ENCODE data around the gene OXER1. TPM values are rescaled to one million over a fixed set of nuclear protein-coding genes. Genes with fewer than 3 reads are reported as not detected.
"Not testable (repeated sequence)": the region's sequence is repeated elsewhere in the genome, so short reads cannot be mapped to it uniquely, and the experiment has no call there.

The OXER1 gene
- polyA plus RNA-seq, 3 donors from 2014 or later = not detected

DNA sequence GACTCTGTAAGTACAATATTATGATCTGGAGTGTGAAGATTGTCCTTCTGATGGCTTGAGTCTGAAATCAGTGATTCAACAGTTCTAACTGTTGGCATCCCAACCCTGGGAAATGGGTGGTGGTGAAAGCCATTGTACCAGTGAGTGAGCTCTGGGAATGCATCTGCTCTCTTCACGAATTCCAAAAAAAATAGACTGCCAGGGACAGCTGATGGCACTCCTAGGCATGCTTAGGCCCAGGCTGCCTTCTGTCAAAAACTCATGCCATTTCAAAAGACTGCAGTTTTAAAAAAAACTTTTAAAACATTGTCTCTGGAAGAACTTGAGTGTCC is 20.3 kb downstream of the OXER1 start:
- Mint-ChIP-seq H3K27me3 (ENCODE audit: low read depth in 3 of 3) (no peaks in the 10 kb centered on the region), H3K9me3 (peaks cover 0 to 3% (median 0%) of the 10 kb centered on the region in 6 donors), H3K27ac (no peak overlapping the region), H3K4me1 (peaks cover 0 to 2% of the 10 kb centered on the region in 2 donors), H3K4me3 (no peak overlapping the region), H3K36me3 (peaks cover 20 to 28% (median 24%) of the 10 kb centered on the region in 3 donors)
- DNase-seq = no peak

DNA sequence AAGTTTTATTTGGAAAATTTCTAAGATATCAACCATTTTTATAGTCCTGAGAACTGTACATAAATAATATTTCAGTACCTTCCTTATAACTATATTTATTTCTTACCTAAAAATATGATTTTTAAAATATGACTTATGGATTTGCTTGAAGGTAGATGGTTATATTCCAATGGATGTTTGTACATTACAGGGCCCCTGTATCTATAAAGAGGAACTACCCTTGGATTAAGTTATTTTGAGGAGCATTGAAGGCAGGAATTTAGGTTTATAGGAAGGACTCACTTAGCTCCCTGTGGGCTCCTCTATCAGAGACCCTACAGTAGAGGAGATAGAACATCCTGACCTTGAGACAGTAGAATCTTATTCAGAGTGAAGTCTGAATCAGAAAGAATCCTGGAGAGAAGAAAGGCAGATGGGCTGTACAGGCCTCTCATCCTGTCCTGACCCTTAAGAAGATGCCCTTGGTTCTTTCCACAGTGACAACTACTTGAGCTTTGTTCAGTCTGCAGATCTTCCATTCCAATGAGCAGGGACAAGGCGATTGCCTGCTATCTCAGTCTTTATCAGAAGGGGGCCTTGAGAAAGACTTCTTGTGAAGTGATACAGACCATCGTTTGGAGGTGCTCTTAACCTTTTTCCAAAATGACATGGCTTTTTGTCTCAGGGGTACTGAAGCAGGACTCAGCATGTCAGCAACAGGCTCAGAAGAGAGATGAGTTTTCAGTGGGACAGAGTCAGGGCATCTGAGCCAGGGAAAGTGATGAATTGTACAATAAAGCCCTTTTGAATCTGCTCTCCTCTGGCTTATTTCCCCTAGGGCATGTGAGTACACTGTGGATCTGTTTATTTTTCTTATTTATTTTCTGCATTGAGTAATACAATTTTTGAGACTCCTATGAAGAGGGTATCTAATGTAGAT is 20.9 kb downstream of the OXER1 start:
- peaks cover 0 to 3% (median 0%) of the 10 kb centered on the region in 6 donors for H3K9me3 Mint-ChIP-seq
- peaks cover 0 to 2% of the 10 kb centered on the region in 2 donors for H3K4me1 Mint-ChIP-seq
- peak overlapping the region in 1 of 6 donors; percentile 33 for H3K27ac Mint-ChIP-seq
- H3K27me3 Mint-ChIP-seq (ENCODE audit: low read depth in 3 of 3) = no peaks in the 10 kb centered on the region
- peaks cover 24 to 30% (median 28%) of the 10 kb centered on the region in 3 donors for H3K36me3 Mint-ChIP-seq
- no peak for DNase-seq
- H3K4me3 Mint-ChIP-seq = no peak overlapping the region

- no peak for DNase-seq
- Mint-ChIP-seq H3K4me3 (no peak overlapping the region), H3K4me1 (peaks cover 0 to 2% of the 10 kb centered on the region in 2 donors), H3K36me3 (peaks cover 35 to 42% (median 40%) of the 10 kb centered on the region in 3 donors), H3K9me3 (peaks cover 0 to 4% (median under 1%) of the 10 kb centered on the region in 6 donors), H3K27me3 (ENCODE audit: low read depth in 3 of 3) (peaks cover 0 to under 1% (median 0%) of the 10 kb centered on the region in 3 donors), H3K27ac (no peak overlapping the region)
Observed at GRCh38 chr2:42741140-42741539, 22.8 kb downstream of the OXER1 start.

DNA sequence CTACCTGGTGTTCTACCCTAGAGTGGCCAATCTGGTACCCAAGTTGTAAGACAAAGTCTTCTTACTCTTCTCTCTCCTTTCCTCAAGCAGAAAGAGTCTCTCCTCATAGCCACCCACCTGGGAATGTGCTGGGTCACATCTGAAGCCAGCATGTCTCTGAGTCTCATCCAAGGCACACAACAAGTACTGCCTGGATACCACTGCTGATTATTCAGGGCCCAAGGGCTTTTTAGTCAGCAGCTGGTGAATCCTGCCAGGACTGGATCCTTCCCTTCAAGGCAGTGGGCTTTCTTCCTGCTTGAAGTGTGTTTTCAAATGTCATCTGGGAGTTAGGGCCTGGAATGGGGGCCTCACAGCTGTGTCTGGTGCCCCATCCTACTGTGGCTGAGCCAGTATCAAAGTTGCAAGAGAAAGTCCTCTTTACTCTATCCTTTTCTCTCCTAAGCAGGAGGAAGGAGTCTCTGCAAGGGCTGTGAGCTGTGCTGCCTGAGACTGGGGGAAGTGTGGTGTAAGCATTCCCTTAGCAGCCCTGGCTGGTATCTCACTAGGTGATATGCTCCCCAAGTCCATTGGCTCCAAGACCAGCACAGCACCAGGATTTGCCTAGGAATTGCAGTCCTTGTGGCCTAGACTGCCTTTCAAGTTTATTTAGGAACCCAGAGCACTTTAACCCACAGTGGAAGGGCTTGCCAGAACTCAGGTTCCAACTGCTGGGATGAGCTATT is 27.2 kb downstream of the OXER1 start:
- Mint-ChIP-seq H3K27ac (no peak overlapping the region), H3K36me3 (peaks cover 60 to 72% (median 69%) of the 10 kb centered on the region in 3 donors), H3K4me3 (no peak overlapping the region), H3K9me3 (peaks cover 13 to 27% (median 22%) of the 10 kb centered on the region in 6 donors), H3K4me1 (peaks cover 0 to 2% of the 10 kb centered on the region in 2 donors), H3K27me3 (ENCODE audit: low read depth in 3 of 3) (peaks cover 0 to 4% (median 0%) of the 10 kb centered on the region in 3 donors)
- DNase-seq = no peak

DNA sequence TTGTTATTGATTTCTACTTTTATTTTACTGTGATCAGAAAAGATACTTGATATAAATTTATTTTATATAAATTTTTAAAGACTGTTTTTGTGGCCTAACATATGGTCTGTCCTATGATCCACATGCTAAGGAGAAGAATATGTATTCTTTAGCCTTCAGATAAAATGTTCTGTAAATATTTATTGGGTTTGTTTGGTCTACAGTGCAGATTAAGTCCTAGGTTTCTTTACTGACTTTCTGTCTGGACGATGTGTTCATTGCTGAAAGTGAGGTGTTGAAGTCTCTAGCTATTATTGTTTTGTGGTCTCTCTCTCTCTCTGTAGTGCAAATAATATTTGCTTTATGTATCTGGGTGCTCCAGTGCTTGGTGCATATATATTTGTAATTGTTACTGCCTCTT is 30.1 kb downstream of the OXER1 start:
- H3K27ac Mint-ChIP-seq = no peak overlapping the region
- H3K36me3 Mint-ChIP-seq = peaks cover 51 to 83% (median 75%) of the 10 kb centered on the region in 3 donors
- H3K4me1 Mint-ChIP-seq = no peaks in the 10 kb centered on the region
- H3K27me3 Mint-ChIP-seq (ENCODE audit: low read depth in 3 of 3) = peaks cover 0 to 4% (median 0%) of the 10 kb centered on the region in 3 donors
- H3K4me3 Mint-ChIP-seq = no peak overlapping the region
- H3K9me3 Mint-ChIP-seq = peaks cover 15 to 25% (median 22%) of the 10 kb centered on the region in 6 donors
- no peak for DNase-seq

- H3K9me3 Mint-ChIP-seq = peaks cover 15 to 25% (median 22%) of the 10 kb centered on the region in 6 donors
- not testable (repeated sequence) for H3K27ac Mint-ChIP-seq; H3K27me3 Mint-ChIP-seq (ENCODE audit: low read depth in 3 of 3); H3K4me1 Mint-ChIP-seq; H3K4me3 Mint-ChIP-seq; DNase-seq
- peaks cover 40 to 66% (median 65%) of the 10 kb centered on the region in 3 donors for H3K36me3 Mint-ChIP-seq
Observed at GRCh38 chr2:42731316-42731715, 32.6 kb downstream of the OXER1 start.

- peaks cover 18 to 33% (median 32%) of the 10 kb centered on the region in 3 donors for H3K36me3 Mint-ChIP-seq
- peaks cover 0 to 5% (median 0%) of the 10 kb centered on the region in 6 donors for H3K9me3 Mint-ChIP-seq
- no peak for DNase-seq
- H3K27ac Mint-ChIP-seq = no peak overlapping the region
- H3K4me1 Mint-ChIP-seq = no peaks in the 10 kb centered on the region
- H3K4me3 Mint-ChIP-seq = no peak overlapping the region
- no peaks in the 10 kb centered on the region for H3K27me3 Mint-ChIP-seq (ENCODE audit: low read depth in 3 of 3)
Observed at GRCh38 chr2:42726680-42727079, 37.3 kb downstream of the OXER1 start.

DNA sequence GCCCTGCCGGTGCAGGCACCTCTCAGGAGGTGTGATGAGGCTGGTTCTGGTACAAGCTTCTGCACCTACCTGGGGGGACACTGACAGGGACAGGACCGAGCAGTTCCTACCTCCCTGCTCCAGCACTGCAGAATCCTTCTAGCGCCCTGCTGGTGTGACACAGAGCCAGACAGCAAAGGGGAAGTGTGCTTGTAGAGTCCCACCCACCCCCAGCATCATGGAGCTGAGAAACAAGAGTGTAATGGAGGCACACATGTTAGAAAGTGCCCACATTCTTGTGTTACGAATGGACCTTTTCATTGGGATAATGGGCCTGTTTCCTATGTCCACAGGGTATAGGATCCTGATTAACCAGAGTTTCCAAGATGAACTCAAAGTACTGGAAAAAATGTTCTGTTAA is 38.3 kb downstream of the OXER1 start:
- DNase-seq = no peak
- H3K9me3 Mint-ChIP-seq = peaks cover 0 to 2% (median 0%) of the 10 kb centered on the region in 6 donors
- no peak overlapping the region for H3K27ac Mint-ChIP-seq
- no peaks in the 10 kb centered on the region for H3K27me3 Mint-ChIP-seq (ENCODE audit: low read depth in 3 of 3)
- no peak overlapping the region for H3K4me3 Mint-ChIP-seq
- no peaks in the 10 kb centered on the region for H3K4me1 Mint-ChIP-seq
- peaks cover 16 to 25% (median 23%) of the 10 kb centered on the region in 3 donors for H3K36me3 Mint-ChIP-seq

DNA sequence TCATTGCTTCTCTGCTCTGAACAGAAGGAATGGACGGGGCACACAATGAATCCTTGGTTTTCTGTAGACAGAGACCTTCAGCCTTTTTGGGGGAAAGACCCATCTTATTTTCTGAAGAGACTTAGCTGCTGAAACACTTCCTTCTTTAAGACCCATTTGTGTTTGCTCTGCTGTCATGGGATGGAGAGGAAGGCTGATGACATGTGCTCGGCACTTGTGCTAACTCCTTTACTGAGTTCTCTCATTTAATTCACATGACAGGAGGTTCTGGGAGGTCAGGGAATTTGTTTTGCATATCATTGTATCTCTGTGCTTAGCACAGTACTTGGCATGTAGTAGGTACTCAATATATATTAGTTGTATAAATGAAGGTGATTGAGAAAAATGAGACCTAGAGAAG is 39.0 kb downstream of the OXER1 start:
- H3K27me3 Mint-ChIP-seq (ENCODE audit: low read depth in 3 of 3) = no peaks in the 10 kb centered on the region
- no peak for DNase-seq
- no peak overlapping the region for H3K4me3 Mint-ChIP-seq
- H3K27ac Mint-ChIP-seq = peak overlapping the region in 1 of 6 donors; percentile 23
- no peaks in the 10 kb centered on the region for H3K4me1 Mint-ChIP-seq
- H3K36me3 Mint-ChIP-seq = peaks cover 16 to 19% (median 16%) of the 10 kb centered on the region in 3 donors
- H3K9me3 Mint-ChIP-seq = peaks cover 0 to 2% (median 0%) of the 10 kb centered on the region in 6 donors

DNA sequence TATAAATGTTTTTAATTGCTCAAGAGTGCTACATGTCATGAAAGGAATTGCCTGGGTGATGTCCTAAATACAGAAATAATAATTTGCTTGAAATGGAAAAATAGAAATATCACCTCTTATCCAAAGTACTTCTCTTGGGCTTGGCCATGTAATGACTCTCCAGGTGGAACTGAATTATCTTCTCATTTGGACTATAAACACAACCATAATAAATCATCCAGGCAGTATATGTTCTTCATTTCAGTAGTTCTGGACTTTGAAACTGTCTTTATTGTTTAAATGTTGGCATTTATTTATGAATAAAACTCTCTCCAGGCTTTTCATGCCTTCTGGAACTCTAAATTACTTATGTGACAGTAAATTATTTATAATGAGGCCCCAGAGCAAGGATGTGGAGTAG is 40.5 kb downstream of the OXER1 start:
- Mint-ChIP-seq H3K4me3 (no peak overlapping the region), H3K36me3 (peaks cover 13 to 16% (median 15%) of the 10 kb centered on the region in 3 donors), H3K9me3 (no peaks in the 10 kb centered on the region), H3K4me1 (no peaks in the 10 kb centered on the region), H3K27me3 (ENCODE audit: low read depth in 3 of 3) (no peaks in the 10 kb centered on the region), H3K27ac (no peak overlapping the region)
- no peak for DNase-seq

DNA sequence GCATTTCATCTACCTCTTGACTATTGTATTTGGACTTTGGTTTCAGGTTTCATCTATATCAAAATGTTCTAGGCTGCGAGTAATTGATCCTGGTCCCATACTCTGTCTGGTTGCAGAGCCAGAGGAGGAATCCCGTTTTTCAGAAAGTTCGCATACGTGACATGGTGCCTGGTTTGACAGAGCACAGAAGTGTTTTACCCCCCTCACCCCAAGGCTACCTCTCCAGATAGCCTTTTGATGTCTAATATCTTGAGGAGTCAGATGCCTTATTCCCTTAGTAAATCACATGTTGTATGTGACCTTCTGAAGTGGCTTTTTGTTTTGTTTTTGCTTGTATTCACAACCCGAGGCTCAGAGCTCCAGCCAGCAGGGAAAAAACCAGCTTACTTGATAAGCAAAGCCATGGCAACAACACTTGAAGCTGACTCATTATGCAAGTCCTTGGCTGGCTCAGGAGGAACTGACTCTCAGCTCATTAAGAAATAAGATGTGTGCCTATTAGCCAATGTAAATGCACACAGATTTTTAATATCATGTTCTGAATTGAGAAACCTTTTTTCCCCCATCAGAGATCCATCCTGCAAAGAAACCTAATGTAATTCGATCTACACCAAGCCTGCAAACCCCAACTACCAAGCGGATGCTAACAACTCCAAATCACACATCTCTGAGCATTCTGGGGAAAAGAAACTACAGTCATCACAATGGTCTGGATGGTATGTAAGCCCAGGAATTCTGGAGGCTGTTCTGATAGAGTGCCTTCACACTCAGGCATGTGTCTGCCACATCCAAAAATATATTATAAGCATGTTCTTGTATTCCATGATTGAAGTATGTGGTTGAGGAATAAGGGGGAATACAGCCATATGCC is 41.4 kb downstream of the OXER1 start:
- peak in 1 of 3 donors; percentile 2 for DNase-seq
- H3K4me3 Mint-ChIP-seq = no peak overlapping the region

GRCh38 chr2:42721898-42722297 is 42.0 kb downstream of the OXER1 start:
- Mint-ChIP-seq H3K9me3 (no peaks in the 10 kb centered on the region), H3K27me3 (ENCODE audit: low read depth in 3 of 3) (no peaks in the 10 kb centered on the region), H3K36me3 (peaks cover 10 to 16% (median 15%) of the 10 kb centered on the region in 3 donors), H3K4me1 (no peaks in the 10 kb centered on the region), H3K27ac (no peak overlapping the region), H3K4me3 (no peak overlapping the region)
- no peak for DNase-seq

More for the DNA sequence above, 41.4 kb downstream of the OXER1 start:
- H3K27ac Mint-ChIP-seq = no peak overlapping the region
- no peaks in the 10 kb centered on the region for H3K27me3 Mint-ChIP-seq (ENCODE audit: low read depth in 3 of 3)
- H3K36me3 Mint-ChIP-seq = peaks cover 10 to 16% (median 15%) of the 10 kb centered on the region in 3 donors
- no peaks in the 10 kb centered on the region for H3K9me3 Mint-ChIP-seq
- H3K4me1 Mint-ChIP-seq = no peaks in the 10 kb centered on the region

DNA sequence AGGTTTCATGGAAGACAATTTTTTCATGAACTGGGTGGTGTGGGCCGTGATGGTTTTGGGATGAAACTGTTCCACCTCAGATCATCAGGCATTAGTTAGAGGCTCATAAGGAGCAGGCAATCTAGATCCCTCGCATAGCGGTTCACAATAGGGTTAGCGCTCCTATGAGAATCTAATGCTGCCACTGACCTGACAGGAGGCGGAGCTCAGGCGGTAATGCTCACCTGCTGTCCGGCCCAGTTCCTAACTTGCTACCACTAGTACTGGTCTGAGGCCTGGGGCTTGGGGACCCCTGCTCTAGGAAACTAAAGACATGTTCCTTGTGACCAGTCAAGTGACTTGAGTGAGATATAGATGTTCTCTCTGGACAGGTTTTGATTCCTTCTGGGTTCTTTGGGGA is 49.2 kb downstream of the OXER1 start:
- Mint-ChIP-seq H3K4me1 (no peaks in the 10 kb centered on the region), H3K36me3 (peaks cover 7 to 14% (median 12%) of the 10 kb centered on the region in 3 donors), H3K27ac (no peak overlapping the region), H3K27me3 (ENCODE audit: low read depth in 3 of 3) (peaks cover 0 to under 1% (median 0%) of the 10 kb centered on the region in 3 donors), H3K9me3 (no peaks in the 10 kb centered on the region), H3K4me3 (no peak overlapping the region)
- DNase-seq = no peak

Data from immature natural killer cell (primary cell).